Spleen (tissue), 11 donors: ENCODE measurements around the gene NCBP3. TPM values are rescaled to one million over a fixed set of nuclear protein-coding genes. Genes with fewer than 3 reads are reported as not detected.

ENCODE experiments used
- DNase-seq: peaks from one replicate; pipeline ENCODE4 v3.0.0-alpha.2; 2020
- H3K27ac ChIP-seq, 8 donors: fragments of 200-600 bp; sonication (generic) in 7 of 8; 1 replicate in 4 of 8; 2 replicates in 4 of 8; pipeline versions ENCODE4 v1.5.0 to v1.8.0; 2016 to 2021; ENCODE audit warnings: inconsistent platforms in 4 of 8, mild to moderate bottlenecking in 4 of 8, moderate library complexity in 1 of 8
- H3K27me3 ChIP-seq, 7 donors: fragments of 200-600 bp; sonication (generic) in 6 of 7; replicated peaks in 1 of 7; 1 replicate in 4 of 7; 2 replicates in 3 of 7; pipeline versions ENCODE4 v1.5.0 to v1.8.0; 2016 to 2021; ENCODE audit warnings: inconsistent platforms in 3 of 7, mild to moderate bottlenecking in 1 of 7
- H3K36me3 ChIP-seq, 6 donors: fragments of 200-600 bp; sonication (generic) in 5 of 6; 1 replicate in 4 of 6; 2 replicates in 2 of 6; pipeline versions ENCODE4 v1.5.0 to v1.8.0; 2016 to 2021; ENCODE audit warnings: inconsistent platforms in 2 of 6
- H3K4me1 ChIP-seq, 6 donors: fragments of 200-600 bp; sonication (generic) in 5 of 6; 1 replicate in 3 of 6; 2 replicates in 3 of 6; pipeline versions ENCODE4 v1.5.0 to v1.8.0; 2016 to 2021; ENCODE audit warnings: inconsistent platforms in 3 of 6
- H3K4me3 ChIP-seq, 8 donors: fragments of 200-600 bp; sonication (generic) in 7 of 8; 1 replicate in 4 of 8; 2 replicates in 4 of 8; pipeline versions ENCODE4 v1.5.0 to v1.8.0; 2016 to 2021; ENCODE audit warnings: inconsistent platforms in 4 of 8, mild to moderate bottlenecking in 4 of 8, moderate library complexity in 2 of 8
- H3K9me3 ChIP-seq, 8 donors: fragments of 200-600 bp; sonication (generic) in 7 of 8; 1 replicate in 4 of 8; 2 replicates in 4 of 8; pipeline versions ENCODE4 v1.5.0 to v1.8.0; 2016 to 2021; ENCODE audit warnings: inconsistent platforms in 4 of 8
- POLR2A ChIP-seq, 3 donors: fragments of 450-650 bp; IDR thresholded peaks; one replicate each; pipeline ENCODE4 v1.5.1; 2017; ENCODE audit warnings: antibody characterized with exemption in 3 of 3, mild to moderate bottlenecking in 1 of 3
- POLR2AphosphoS5 ChIP-seq, 3 donors: sonication (generic); formaldehyde crosslinking; IDR thresholded peaks; one replicate each; pipeline ENCODE4 v1.5.1; 2017; ENCODE audit warnings: antibody characterized with exemption in 3 of 3
- WGBS, 5 donors: extraction: QIAGEN DNeasy Blood & Tissue Kit in 3 of 5; methylation state at CpG; one replicate each; pipeline versions ENCODE4 v1.1.5 to v1.1.7; 2013 to 2018; 5-methylcytosine and 5-hydroxymethylcytosine counted together
- intact Hi-C: fragments of 100-400 bp; cut with DNase I; formaldehyde crosslinking; loops from one replicate; pipeline ENCODE4 v1.15.0; 2023; ENCODE audit warnings: low total_unique reads
- polyA plus RNA-seq, 3 donors: library from polyadenylated mRNA; stranded (reverse); fragments of 200-250 nt; gene quantifications; one replicate each; pipeline ENCODE4 v1.2.1, GENCODE V29; 2013
- total RNA-seq, 7 donors: library from RNA; depleted of rRNA in 3 of 7; stranded (reverse); fragments of >200 nt in 3 of 7; fragmentation: NEBNext Ultra II Directional in 4 of 7; extraction: Animal tissue kit (Norgen Biotek cat#: 25700) in 4 of 7; gene quantifications; one replicate each; pipeline versions ENCODE4 v1.1.0 to v1.2.1, GENCODE V29; 2016 to 2021
- TF ChIP-seq, protein P1 (sequence below), 11 experiments: fragments of 200-600 bp in 7 of 11; fragments of 450-650 bp in 4 of 11; sonication (generic) in 4 of 11; IDR thresholded peaks in 8 of 11; conservative IDR thresholded peaks in 3 of 11; 1 replicate in 7 of 11; 2 replicates in 4 of 11; pipeline versions ENCODE4 v1.4.0 to v1.8.0; 2016 to 2021; ENCODE audit warnings: antibody characterized with exemption in 11 of 11, inconsistent platforms in 4 of 11, mild to moderate bottlenecking in 1 of 11
- donor health status: healthy with polysubstance abuse.
- donor health status: DM: no; HTN: no; CAD: no; lungs with moderate emphysema.
- donor health status: DM: no; HTN: no; CAD: no.
- donor health status: Bipolar disorder and iron deficiency.
- donor health status: healthy.
- donor health status: DM: no; HTN: no; CAD: no.
- donor health status: DM: yes; HTN: yes; CAD: no.

Gene NCBP3
- total and polyA plus RNA-seq, 10 donors: 13.0 to 43.9 (median 32.6) TPM

DNA sequence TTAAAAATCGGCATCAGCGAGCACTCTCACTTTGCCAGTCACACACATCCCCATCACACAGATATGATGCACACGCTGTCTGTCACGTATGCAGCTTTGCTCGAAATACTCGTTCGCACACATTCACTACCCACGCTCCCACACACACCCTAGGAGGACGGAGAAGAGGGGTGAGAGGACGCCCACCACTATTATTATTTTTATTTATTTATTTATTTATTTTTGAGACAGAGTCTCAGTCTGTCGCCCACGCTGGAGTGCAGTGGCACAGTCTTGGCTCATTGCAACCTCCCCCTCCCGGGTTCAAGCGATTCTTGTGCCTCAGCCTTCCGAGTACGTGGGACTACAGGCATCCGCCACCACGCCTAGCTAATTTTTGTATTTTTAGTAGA lies 92.0 kb downstream of the NCBP3 start:
- no peak for DNase-seq
- no peaks in the 10 kb centered on the region for H3K9me3 ChIP-seq
- no peaks in the 10 kb centered on the region for H3K36me3 ChIP-seq
- WGBS, 5 donors: 89 to 94% (median 91%) methylated on average over 18 of the region's 18 CpGs
- TF ChIP-seq POLR2A (IDR thresholded peaks at IDR 0.05) (no peak), POLR2AphosphoS5 (IDR thresholded peaks at IDR 0.05) (no peak)
- TF ChIP-seq, protein P1, sequence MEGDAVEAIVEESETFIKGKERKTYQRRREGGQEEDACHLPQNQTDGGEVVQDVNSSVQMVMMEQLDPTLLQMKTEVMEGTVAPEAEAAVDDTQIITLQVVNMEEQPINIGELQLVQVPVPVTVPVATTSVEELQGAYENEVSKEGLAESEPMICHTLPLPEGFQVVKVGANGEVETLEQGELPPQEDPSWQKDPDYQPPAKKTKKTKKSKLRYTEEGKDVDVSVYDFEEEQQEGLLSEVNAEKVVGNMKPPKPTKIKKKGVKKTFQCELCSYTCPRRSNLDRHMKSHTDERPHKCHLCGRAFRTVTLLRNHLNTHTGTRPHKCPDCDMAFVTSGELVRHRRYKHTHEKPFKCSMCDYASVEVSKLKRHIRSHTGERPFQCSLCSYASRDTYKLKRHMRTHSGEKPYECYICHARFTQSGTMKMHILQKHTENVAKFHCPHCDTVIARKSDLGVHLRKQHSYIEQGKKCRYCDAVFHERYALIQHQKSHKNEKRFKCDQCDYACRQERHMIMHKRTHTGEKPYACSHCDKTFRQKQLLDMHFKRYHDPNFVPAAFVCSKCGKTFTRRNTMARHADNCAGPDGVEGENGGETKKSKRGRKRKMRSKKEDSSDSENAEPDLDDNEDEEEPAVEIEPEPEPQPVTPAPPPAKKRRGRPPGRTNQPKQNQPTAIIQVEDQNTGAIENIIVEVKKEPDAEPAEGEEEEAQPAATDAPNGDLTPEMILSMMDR (IDR thresholded peaks at IDR 0.05 in 8 of 11, conservative IDR thresholded peaks at IDR 0.05 in 3 of 11): no peak
- H3K27me3 ChIP-seq: peaks cover 0 to 11% (median 0%) of the 10 kb centered on the region in 7 donors
- peaks cover 0 to 43% (median 24%) of the 10 kb centered on the region in 6 donors for H3K4me1 ChIP-seq
- intact Hi-C loops: no loop called here
- no peak overlapping the region for H3K4me3 ChIP-seq
- H3K27ac ChIP-seq: no peak overlapping the region

DNA sequence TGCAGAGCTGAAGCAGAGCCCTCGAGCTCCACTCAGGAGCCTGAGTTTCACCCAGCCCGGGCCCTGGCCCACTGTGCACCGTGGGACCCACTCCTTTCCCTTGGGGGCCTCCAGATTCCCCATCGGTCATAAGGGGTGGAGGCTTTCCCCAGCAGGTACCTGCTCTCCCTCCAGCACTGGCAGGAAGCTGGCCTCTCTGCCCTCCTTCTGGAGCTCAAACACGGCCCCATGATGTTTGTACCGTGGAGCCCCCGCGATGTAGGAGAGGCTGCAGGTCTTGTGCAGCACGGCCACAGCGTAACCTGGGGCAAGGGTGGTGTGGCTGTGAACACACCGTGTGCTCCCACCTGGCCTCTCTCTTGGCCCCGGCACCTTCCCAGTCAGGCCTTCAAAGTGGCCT lies 92.4 kb downstream of the NCBP3 start:
- intact Hi-C loops: no loop called here
- no peaks in the 10 kb centered on the region for H3K9me3 ChIP-seq
- TF ChIP-seq, protein P1 (IDR thresholded peaks at IDR 0.05 in 8 of 11, conservative IDR thresholded peaks at IDR 0.05 in 3 of 11): no peak
- no peak for TF ChIP-seq POLR2A (IDR thresholded peaks at IDR 0.05)
- no peak for TF ChIP-seq POLR2AphosphoS5 (IDR thresholded peaks at IDR 0.05)
- no peaks in the 10 kb centered on the region for H3K36me3 ChIP-seq
- H3K4me3 ChIP-seq: no peak overlapping the region
- WGBS, 5 donors: 78 to 90% (median 80%) methylated on average over 8 to 12 of the region's 12 CpGs
- H3K27ac ChIP-seq: no peak overlapping the region
- no peak for DNase-seq
- peaks cover 0 to 11% (median 0%) of the 10 kb centered on the region in 7 donors for H3K27me3 ChIP-seq
- peaks cover 0 to 43% (median 24%) of the 10 kb centered on the region in 6 donors for H3K4me1 ChIP-seq

Other genes starting within 250 kb of the NCBP3 start
- gene TRPV1, start 236.8 kb downstream of the NCBP3 start, total RNA-seq: 1 to 10 TPM; 2.1 to 6.8 (median 4.2) TPM
- gene TRPV1, start 236.8 kb downstream of the NCBP3 start, polyA plus RNA-seq: 1 to 10 TPM; 2.2 to 3.0 (median 2.5) TPM
- gene SHPK, start 210.0 kb downstream of the NCBP3 start, total RNA-seq: 10 to 100 TPM in 6 of 7 donors, 1 to 10 TPM in 1; 8.6 to 13.6 (median 10.4) TPM
- 1 to 10 TPM; 2.3 to 4.3 (median 2.6) TPM for gene SHPK, start 210.0 kb downstream of the NCBP3 start, polyA plus RNA-seq
- 10 to 100 TPM; 11.8 to 42.5 (median 16.5) TPM for gene CTNS, start 209.5 kb downstream of the NCBP3 start, total RNA-seq
- 1 to 10 TPM; 5.7 to 8.9 (median 5.7) TPM for gene CTNS, start 209.5 kb downstream of the NCBP3 start, polyA plus RNA-seq
- gene TAX1BP3, start 177.7 kb downstream of the NCBP3 start, total RNA-seq: 10 to 100 TPM; 32.9 to 57.1 (median 53.5) TPM
- 10 to 100 TPM; 35.2 to 65.7 (median 47.9) TPM for gene TAX1BP3, start 177.7 kb downstream of the NCBP3 start, polyA plus RNA-seq
- gene EMC6, start 177.4 kb downstream of the NCBP3 start, total RNA-seq: 10 to 100 TPM in 5 of 7 donors, 1 to 10 TPM in 2; 6.0 to 28.8 (median 20.0) TPM
- gene EMC6, start 177.4 kb downstream of the NCBP3 start, polyA plus RNA-seq: 10 to 100 TPM; 49.1 to 85.3 (median 67.9) TPM
- gene P2RX5, start 150.1 kb downstream of the NCBP3 start, total RNA-seq: 100 to 1,000 TPM in 6 of 7 donors, 10 to 100 TPM in 1; 62.5 to 185 (median 143) TPM
- 100 to 1,000 TPM; 276 to 313 (median 280) TPM for gene P2RX5, start 150.1 kb downstream of the NCBP3 start, polyA plus RNA-seq
- 1 to 10 TPM; 1.5 to 4.7 (median 2.6) TPM for gene HASPIN, start 122.3 kb downstream of the NCBP3 start, total RNA-seq
- gene HASPIN, start 122.3 kb downstream of the NCBP3 start, polyA plus RNA-seq: 1 to 10 TPM in 2 of 3 donors, under 1 TPM in 1; 0.74 to 2.5 (median 1.8) TPM
- gene ITGAE, start 45.1 kb downstream of the NCBP3 start, total RNA-seq: 10 to 100 TPM; 20.3 to 31.4 (median 26.3) TPM
- 10 to 100 TPM; 75.2 to 91.1 (median 78.3) TPM for gene ITGAE, start 45.1 kb downstream of the NCBP3 start, polyA plus RNA-seq
- 10 to 100 TPM in 2 of 7 donors, 1 to 10 TPM in 5; 7.7 to 13.0 (median 8.8) TPM for gene CAMKK1, start 46.8 kb upstream of the NCBP3 start, total RNA-seq
- gene CAMKK1, start 46.8 kb upstream of the NCBP3 start, polyA plus RNA-seq: 10 to 100 TPM in 1 of 3 donors, 1 to 10 TPM in 2; 5.2 to 10.0 (median 10.0) TPM
- 10 to 100 TPM; 16.8 to 46.3 (median 23.1) TPM for gene P2RX1, start 70.2 kb upstream of the NCBP3 start, total RNA-seq
- 10 to 100 TPM in 2 of 3 donors, 1 to 10 TPM in 1; 9.2 to 22.0 (median 10.3) TPM for gene P2RX1, start 70.2 kb upstream of the NCBP3 start, polyA plus RNA-seq
- gene ATP2A3, start 118.2 kb upstream of the NCBP3 start, total RNA-seq: 100 to 1,000 TPM; 161 to 240 (median 219) TPM
- 100 to 1,000 TPM; 103 to 190 (median 189) TPM for gene ATP2A3, start 118.2 kb upstream of the NCBP3 start, polyA plus RNA-seq